Stimulated activated CD4-positive, alpha-beta T cell treated with anti-CD3 and anti-CD28 coated beads, Interleukin-12 subunit alpha, Interleukin-12 subunit beta, amount 100 ng/mL, for 24 hours (primary cell): Measurements from ENCODE around the gene AGPAT2.
"Not testable (repeated sequence)": the region's sequence is repeated elsewhere in the genome, so short reads cannot be mapped to it uniquely, and the experiment has no call there.

Experiments
- DNase-seq, 2 experiments: peaks; one replicate each; pipeline ENCODE4 v3.0.0-alpha.2; 2020; ENCODE audit warnings: low read depth in 2 of 2

The AGPAT2 gene

GRCh38 chr9:136645352-136645902 is 41.8 kb downstream of the AGPAT2 start:
- DNase-seq, result no peak

GRCh38 chr9:136644593-136645351 is 42.5 kb downstream of the AGPAT2 start:
- peak; percentile 47 to 70 for DNase-seq

- no peak for DNase-seq
Observed at GRCh38 chr9:136644343-136644592, 43.0 kb downstream of the AGPAT2 start.

- no peak for DNase-seq
Observed at GRCh38 chr9:136643596-136644342, 43.5 kb downstream of the AGPAT2 start.

- DNase-seq, result no peak
Observed at GRCh38 chr9:136642439-136642921, 44.8 kb downstream of the AGPAT2 start.

- DNase-seq, result no peak
Observed at GRCh38 chr9:136640171-136641111, 46.8 kb downstream of the AGPAT2 start.

GRCh38 chr9:136634904-136635303 is 52.4 kb downstream of the AGPAT2 start:
- no peak for DNase-seq

- not testable (repeated sequence) for DNase-seq
Observed at GRCh38 chr9:136632491-136633106, 54.7 kb downstream of the AGPAT2 start.

GRCh38 chr9:136632072-136632471 is 55.2 kb downstream of the AGPAT2 start:
- DNase-seq, result not testable (repeated sequence)

GRCh38 chr9:136631038-136632000 is 55.9 kb downstream of the AGPAT2 start:
- peak; percentile 40 to 59 for DNase-seq

- DNase-seq, result no peak
Observed at GRCh38 chr9:136630662-136630992, 56.6 kb downstream of the AGPAT2 start.

- peak in 1 of 2 experiments; percentile 55 for DNase-seq
Observed at GRCh38 chr9:136629879-136630661, 57.2 kb downstream of the AGPAT2 start.

GRCh38 chr9:136629001-136629878 is 58.0 kb downstream of the AGPAT2 start:
- no peak for DNase-seq

GRCh38 chr9:136628268-136628667 is 59.0 kb downstream of the AGPAT2 start:
- DNase-seq, result no peak

GRCh38 chr9:136627703-136628102 is 59.6 kb downstream of the AGPAT2 start:
- no peak for DNase-seq

- DNase-seq, result no peak
Observed at GRCh38 chr9:136626740-136627642, 60.3 kb downstream of the AGPAT2 start.

GRCh38 chr9:136626066-136626725 is 61.1 kb downstream of the AGPAT2 start:
- no peak for DNase-seq
